Measurements from ENCODE around the gene PTK7. TPM values are rescaled to one million over a fixed set of nuclear protein-coding genes. Genes with fewer than 3 reads are reported as not detected.
A peak's percentile ranks its signal among the peaks of the same experiment; 100 is the strongest.

The PTK7 gene
- total RNA-seq, 1 experiment from 2014 or later = 165 TPM

DNA sequence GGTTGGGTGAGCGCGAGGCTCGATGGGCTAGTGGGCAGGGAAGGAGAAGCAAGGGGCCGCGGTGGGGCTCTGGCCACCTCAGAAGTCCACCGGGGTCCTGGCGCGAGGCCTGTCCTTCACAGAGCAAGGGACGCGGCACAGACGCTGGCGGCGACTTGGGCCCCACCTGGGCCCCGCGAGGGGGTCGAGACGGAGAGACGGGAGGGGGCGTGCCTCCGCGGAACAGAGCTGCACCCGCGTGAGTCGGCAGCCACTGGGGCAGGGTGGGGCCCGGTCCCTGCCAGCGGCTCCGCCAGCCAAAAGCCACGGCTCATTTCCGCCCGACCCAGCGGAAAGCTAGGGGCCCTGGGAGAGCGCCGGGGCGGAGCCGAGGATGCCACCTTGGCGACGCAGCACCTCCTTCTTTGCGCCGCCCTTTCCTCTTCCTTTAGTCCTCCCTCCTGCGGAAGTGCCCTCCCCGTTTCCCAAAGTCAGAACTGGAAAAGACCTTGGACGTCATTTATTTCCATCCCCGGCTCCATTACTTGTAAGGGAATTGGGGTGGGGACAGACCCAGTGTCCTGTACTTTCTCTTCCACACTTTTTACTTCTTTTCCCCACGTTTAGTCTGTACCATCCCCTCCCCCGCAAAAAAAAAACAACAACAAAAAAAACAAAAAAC, 22.4 kb upstream of the PTK7 start, which contains the start of gene CUL7 (continued):
- TF ChIP-seq, protein P1, sequence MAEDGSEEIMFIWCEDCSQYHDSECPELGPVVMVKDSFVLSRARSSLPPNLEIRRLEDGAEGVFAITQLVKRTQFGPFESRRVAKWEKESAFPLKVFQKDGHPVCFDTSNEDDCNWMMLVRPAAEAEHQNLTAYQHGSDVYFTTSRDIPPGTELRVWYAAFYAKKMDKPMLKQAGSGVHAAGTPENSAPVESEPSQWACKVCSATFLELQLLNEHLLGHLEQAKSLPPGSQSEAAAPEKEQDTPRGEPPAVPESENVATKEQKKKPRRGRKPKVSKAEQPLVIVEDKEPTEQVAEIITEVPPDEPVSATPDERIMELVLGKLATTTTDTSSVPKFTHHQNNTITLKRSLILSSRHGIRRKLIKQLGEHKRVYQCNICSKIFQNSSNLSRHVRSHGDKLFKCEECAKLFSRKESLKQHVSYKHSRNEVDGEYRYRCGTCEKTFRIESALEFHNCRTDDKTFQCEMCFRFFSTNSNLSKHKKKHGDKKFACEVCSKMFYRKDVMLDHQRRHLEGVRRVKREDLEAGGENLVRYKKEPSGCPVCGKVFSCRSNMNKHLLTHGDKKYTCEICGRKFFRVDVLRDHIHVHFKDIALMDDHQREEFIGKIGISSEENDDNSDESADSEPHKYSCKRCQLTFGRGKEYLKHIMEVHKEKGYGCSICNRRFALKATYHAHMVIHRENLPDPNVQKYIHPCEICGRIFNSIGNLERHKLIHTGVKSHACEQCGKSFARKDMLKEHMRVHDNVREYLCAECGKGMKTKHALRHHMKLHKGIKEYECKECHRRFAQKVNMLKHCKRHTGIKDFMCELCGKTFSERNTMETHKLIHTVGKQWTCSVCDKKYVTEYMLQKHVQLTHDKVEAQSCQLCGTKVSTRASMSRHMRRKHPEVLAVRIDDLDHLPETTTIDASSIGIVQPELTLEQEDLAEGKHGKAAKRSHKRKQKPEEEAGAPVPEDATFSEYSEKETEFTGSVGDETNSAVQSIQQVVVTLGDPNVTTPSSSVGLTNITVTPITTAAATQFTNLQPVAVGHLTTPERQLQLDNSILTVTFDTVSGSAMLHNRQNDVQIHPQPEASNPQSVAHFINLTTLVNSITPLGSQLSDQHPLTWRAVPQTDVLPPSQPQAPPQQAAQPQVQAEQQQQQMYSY (CRISPR knock-in tag; IDR thresholded peaks at IDR 0.05) = peak; percentile 18; the same call in 1 of the 2 replicates
- TF ChIP-seq, protein P2, sequence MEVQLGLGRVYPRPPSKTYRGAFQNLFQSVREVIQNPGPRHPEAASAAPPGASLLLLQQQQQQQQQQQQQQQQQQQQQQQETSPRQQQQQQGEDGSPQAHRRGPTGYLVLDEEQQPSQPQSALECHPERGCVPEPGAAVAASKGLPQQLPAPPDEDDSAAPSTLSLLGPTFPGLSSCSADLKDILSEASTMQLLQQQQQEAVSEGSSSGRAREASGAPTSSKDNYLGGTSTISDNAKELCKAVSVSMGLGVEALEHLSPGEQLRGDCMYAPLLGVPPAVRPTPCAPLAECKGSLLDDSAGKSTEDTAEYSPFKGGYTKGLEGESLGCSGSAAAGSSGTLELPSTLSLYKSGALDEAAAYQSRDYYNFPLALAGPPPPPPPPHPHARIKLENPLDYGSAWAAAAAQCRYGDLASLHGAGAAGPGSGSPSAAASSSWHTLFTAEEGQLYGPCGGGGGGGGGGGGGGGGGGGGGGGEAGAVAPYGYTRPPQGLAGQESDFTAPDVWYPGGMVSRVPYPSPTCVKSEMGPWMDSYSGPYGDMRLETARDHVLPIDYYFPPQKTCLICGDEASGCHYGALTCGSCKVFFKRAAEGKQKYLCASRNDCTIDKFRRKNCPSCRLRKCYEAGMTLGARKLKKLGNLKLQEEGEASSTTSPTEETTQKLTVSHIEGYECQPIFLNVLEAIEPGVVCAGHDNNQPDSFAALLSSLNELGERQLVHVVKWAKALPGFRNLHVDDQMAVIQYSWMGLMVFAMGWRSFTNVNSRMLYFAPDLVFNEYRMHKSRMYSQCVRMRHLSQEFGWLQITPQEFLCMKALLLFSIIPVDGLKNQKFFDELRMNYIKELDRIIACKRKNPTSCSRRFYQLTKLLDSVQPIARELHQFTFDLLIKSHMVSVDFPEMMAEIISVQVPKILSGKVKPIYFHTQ (CRISPR knock-in tag; IDR thresholded peaks at IDR 0.05) = peak; percentile 83; the same call in 1 of the 2 replicates
- TF ChIP-seq FOXP1 (CRISPR knock-in tag; IDR thresholded peaks at IDR 0.05; ENCODE audit: borderline replicate concordance) (peak; percentile 77), FOXK1 (CRISPR knock-in tag; IDR thresholded peaks at IDR 0.05) (no peak), ERG (CRISPR knock-in tag; IDR thresholded peaks at IDR 0.05) (peak; percentile 91), PRRX2 (CRISPR knock-in tag; IDR thresholded peaks at IDR 0.05) (peak; percentile 91), JAZF1 (CRISPR knock-in tag; IDR thresholded peaks at IDR 0.05) (no peak)

DNA sequence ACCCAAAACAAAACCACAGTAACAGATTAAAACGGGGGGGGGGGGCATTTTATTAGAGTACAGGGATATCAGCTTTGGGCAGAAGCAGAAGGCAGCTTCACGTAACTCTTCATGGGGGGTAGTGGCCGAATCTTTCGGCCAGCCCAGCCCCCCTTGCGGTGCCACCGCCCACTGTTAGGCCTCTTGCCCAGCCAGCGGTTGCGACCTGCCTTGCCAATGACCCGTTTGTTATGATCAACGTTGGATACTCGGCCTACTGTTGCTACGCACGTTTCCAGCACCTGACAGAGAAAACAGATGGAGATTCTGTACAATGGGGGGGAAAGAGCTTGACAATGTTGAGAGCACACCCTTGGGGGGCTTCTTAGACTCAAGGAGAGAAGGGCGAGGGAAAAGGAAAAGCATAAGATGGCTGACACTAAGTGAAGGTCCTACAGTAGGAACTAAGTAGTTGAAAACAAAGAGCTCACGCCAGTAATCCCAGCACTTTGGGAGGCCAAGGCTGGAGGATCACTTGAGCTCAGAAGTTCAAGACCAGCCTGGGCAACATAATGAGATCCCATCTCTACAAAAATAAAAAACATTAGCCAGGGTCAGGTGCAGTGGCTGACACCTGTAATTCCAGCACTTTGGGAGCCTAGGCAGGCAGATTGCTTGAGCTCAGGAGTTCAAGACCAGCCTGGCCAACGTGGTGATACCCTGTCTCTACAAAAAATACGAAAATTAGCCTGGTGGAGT, 21.7 kb upstream of the PTK7 start:
- peaks cover 37% of the 10 kb centered on the region for H3K36me3 Mint-ChIP-seq
- H3K27ac Mint-ChIP-seq = peak overlapping the region; percentile 95
- ChIA-PET POLR2A (interaction anchor here (0.6 to 2.5 kb wide), 11 partner anchors 18 to 439 kb away, joined by 3 to 13 read pairs (median 4); partner anchors contain the start of genes CRIP3, KLHDC3, RRP36 and SRF), CTCF (interaction anchor here (0.6 to 2.3 kb wide), 10 partner anchors 21 to 175 kb away, joined by 3 to 22 read pairs (median 4); partner anchors contain the start of genes CNPY3, DNPH1, GNMT and PTK7)
- no peaks in the 10 kb centered on the region for H3K9me3 Mint-ChIP-seq
- H3K4me3 Mint-ChIP-seq = peak overlapping the region; percentile 91
- DNase-seq (ENCODE audit: low spot score) (no peak), ATAC-seq (no peak)
- peaks cover 32% of the 10 kb centered on the region for H3K4me1 Mint-ChIP-seq
- H3K27me3 Mint-ChIP-seq (ENCODE audit: low read depth) = no peaks in the 10 kb centered on the region
- TF ChIP-seq USF1 (CRISPR knock-in tag; IDR thresholded peaks at IDR 0.05) (no peak), ERG (CRISPR knock-in tag; IDR thresholded peaks at IDR 0.05) (no peak), MYBL2 (CRISPR knock-in tag; IDR thresholded peaks at IDR 0.05) (no peak), KAT7 (CRISPR knock-in tag; IDR thresholded peaks at IDR 0.05; ENCODE audit: borderline replicate concordance) (no peak), ZNF138 (CRISPR knock-in tag; conservative IDR thresholded peaks at IDR 0.05) (no peak), RORB (CRISPR knock-in tag; IDR thresholded peaks at IDR 0.05) (no peak), E2F5 (CRISPR knock-in tag; IDR thresholded peaks at IDR 0.05) (no peak), IRF2 (CRISPR knock-in tag; IDR thresholded peaks at IDR 0.05; ENCODE audit: borderline replicate concordance, low read depth) (no peak), E2F4 (CRISPR knock-in tag; IDR thresholded peaks at IDR 0.05; ENCODE audit: borderline replicate concordance, low read depth) (no peak)
- TF ChIP-seq, protein P3, sequence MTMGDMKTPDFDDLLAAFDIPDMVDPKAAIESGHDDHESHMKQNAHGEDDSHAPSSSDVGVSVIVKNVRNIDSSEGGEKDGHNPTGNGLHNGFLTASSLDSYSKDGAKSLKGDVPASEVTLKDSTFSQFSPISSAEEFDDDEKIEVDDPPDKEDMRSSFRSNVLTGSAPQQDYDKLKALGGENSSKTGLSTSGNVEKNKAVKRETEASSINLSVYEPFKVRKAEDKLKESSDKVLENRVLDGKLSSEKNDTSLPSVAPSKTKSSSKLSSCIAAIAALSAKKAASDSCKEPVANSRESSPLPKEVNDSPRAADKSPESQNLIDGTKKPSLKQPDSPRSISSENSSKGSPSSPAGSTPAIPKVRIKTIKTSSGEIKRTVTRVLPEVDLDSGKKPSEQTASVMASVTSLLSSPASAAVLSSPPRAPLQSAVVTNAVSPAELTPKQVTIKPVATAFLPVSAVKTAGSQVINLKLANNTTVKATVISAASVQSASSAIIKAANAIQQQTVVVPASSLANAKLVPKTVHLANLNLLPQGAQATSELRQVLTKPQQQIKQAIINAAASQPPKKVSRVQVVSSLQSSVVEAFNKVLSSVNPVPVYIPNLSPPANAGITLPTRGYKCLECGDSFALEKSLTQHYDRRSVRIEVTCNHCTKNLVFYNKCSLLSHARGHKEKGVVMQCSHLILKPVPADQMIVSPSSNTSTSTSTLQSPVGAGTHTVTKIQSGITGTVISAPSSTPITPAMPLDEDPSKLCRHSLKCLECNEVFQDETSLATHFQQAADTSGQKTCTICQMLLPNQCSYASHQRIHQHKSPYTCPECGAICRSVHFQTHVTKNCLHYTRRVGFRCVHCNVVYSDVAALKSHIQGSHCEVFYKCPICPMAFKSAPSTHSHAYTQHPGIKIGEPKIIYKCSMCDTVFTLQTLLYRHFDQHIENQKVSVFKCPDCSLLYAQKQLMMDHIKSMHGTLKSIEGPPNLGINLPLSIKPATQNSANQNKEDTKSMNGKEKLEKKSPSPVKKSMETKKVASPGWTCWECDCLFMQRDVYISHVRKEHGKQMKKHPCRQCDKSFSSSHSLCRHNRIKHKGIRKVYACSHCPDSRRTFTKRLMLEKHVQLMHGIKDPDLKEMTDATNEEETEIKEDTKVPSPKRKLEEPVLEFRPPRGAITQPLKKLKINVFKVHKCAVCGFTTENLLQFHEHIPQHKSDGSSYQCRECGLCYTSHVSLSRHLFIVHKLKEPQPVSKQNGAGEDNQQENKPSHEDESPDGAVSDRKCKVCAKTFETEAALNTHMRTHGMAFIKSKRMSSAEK (CRISPR knock-in tag; IDR thresholded peaks at IDR 0.05; ENCODE audit: borderline replicate concordance) = no peak

Data from WTC11 (cell line).